ENCODE results near the gene POU5F1.

Gene POU5F1

DNA sequence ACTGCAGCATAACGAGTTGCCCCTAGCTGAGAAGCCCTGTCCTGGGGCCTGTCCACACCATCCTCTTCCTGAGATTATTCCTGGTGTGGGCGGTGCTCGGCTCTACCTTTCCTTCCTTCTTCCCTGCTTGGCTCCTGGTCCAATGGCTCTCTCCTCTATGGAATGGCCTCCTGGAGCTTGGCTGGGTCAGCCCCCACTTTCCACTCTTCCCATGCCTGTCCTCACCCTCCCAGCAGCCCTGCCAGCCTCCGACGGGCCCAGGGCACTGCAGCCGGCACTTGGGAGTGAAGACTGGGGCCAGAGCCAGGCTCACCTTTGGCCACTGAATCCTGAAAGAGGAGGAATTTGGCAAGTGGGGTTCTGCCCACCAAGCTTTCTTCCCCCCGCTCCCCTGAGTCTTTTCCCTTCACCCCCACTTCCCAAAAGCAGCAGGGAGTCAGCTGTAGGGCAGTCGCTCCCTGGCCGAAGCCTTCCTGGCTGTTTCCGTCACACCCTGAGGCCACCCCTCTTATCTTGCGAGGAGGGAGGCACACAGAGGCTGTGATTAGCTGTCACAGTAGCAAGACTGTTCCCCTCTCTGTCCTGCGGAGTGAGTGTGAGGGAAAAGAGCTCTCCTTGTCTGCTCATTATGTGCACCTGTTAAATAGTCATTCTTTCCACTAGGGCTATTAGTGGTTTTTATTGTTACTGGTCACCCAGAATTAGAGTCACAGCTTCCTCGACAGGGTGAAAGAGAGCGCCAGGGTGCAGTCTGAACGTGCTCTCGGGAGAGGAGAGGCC is 43.9 kb downstream of the POU5F1 start:
- TF ChIP-seq, protein P1, sequence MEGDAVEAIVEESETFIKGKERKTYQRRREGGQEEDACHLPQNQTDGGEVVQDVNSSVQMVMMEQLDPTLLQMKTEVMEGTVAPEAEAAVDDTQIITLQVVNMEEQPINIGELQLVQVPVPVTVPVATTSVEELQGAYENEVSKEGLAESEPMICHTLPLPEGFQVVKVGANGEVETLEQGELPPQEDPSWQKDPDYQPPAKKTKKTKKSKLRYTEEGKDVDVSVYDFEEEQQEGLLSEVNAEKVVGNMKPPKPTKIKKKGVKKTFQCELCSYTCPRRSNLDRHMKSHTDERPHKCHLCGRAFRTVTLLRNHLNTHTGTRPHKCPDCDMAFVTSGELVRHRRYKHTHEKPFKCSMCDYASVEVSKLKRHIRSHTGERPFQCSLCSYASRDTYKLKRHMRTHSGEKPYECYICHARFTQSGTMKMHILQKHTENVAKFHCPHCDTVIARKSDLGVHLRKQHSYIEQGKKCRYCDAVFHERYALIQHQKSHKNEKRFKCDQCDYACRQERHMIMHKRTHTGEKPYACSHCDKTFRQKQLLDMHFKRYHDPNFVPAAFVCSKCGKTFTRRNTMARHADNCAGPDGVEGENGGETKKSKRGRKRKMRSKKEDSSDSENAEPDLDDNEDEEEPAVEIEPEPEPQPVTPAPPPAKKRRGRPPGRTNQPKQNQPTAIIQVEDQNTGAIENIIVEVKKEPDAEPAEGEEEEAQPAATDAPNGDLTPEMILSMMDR (IDR thresholded peaks at IDR 0.05; ENCODE audit: insufficient read depth, low read depth, low read length, missing control alignments): no peak
- DNase-seq (ENCODE audit: low read depth): no peak
- H3K4me3 ChIP-seq (ENCODE audit: low read depth, low read length): no peak overlapping the region

DNA sequence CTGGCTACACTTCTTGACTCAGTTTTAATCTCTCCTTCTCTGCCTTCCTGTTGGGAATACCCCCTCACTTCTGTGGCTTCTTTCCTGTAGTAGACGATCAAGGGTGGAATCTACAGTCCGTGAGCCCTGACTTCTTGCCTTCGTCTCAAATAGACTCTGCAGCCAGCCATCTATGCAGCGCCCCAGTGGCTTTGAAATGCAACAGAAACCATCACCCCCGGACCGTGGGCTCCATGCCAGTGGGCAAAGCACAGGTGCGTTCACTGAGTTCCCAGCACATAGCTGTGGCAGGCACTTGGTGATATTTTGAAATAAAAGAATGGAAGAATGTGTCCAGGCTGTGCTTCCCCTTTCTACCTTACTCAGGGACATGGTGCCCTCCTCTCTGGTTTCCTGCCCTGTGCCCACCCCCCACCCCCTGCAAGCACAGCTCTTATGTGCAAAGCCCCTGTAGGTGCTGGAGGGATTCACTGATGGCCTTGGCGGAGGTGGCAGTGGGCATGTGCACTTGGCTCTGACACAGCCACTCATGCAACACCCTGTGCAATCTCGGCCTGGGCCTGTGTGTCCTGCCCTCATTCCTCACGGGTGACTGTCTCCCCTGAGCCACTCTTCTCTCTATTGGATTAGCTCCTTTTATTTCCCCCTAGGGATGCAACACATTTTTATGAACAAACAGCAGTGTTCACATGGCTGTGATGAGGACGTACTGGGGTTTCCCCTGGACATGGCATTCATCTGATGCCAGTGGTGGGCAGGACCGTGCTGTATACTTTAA is 44.7 kb downstream of the POU5F1 start:
- DNase-seq (ENCODE audit: low read depth): no peak
- H3K4me3 ChIP-seq (ENCODE audit: low read depth, low read length): no peak overlapping the region
- TF ChIP-seq, protein P1 (IDR thresholded peaks at IDR 0.05; ENCODE audit: insufficient read depth, low read depth, low read length, missing control alignments): no peak

DNA sequence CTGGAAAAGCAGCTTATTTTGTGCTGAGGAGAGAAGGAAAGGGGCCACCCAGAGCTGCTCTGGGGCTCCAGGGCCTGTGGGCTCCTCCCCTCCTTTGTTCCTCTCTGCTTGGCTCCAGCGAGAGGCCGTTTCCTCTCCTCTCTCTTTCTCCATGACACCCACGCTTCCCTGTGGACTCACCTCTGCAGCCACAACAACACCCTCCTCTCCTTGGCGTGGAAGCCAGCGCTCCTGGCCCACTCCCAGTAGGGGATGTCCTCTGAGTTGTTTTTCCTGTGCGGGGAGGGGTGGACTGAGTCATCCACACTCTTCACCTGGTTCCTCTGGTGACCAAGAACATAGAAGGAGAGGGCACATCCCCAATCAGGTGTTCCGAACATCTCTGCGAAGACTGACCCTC is 45.3 kb downstream of the POU5F1 start:
- TF ChIP-seq, protein P1 (IDR thresholded peaks at IDR 0.05; ENCODE audit: insufficient read depth, low read depth, low read length, missing control alignments): no peak
- H3K4me3 ChIP-seq (ENCODE audit: low read depth, low read length): no peak overlapping the region
- DNase-seq (ENCODE audit: low read depth): no peak

DNA sequence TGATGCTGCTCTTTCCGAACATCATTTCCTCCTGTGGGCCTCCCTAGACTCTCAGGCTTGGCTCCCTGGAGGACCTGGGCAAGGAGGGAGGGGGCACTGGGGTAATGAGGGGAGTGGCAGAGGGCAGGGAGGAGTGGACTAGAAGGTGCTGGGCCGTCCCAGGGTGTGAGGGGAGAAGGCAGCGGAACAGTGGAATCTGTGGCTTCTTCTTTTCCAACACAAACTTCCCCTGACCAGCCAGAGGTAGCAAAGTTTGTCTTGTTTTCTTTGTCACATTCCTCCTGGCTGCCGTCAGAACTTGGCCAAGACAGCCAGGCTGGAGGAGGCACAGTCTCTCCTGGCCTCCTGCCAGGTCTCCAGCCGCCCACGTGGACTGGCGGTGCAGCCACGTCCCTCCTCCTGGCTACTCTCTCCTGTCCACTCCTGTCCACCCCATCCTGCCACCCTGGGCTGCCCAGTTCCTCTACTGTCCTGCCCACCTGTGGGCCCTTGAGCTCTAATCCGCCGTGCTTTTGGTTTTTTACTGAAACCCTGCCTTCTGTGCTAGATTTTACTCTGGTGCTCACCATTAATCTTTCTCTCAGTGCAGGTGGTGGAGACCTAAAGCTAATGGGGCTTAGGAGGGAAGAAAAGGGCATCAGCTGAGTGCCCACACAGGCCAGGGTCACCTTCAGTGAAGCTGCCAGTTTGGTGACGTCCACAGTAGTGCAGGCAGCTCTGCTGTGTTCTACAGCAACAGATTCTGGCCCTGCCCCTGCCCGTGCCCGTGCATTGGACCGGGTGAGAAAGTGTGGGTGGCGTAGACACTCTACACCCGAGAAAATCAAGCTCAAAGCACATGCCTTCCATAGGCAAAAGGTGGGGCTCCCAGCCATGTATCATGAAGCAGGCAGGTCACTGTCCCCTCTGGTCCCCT is 47.4 kb downstream of the POU5F1 start:
- no peak overlapping the region for H3K4me3 ChIP-seq (ENCODE audit: low read depth, low read length)
- DNase-seq (ENCODE audit: low read depth): no peak
- TF ChIP-seq, protein P1 (IDR thresholded peaks at IDR 0.05; ENCODE audit: insufficient read depth, low read depth, low read length, missing control alignments): no peak

DNA sequence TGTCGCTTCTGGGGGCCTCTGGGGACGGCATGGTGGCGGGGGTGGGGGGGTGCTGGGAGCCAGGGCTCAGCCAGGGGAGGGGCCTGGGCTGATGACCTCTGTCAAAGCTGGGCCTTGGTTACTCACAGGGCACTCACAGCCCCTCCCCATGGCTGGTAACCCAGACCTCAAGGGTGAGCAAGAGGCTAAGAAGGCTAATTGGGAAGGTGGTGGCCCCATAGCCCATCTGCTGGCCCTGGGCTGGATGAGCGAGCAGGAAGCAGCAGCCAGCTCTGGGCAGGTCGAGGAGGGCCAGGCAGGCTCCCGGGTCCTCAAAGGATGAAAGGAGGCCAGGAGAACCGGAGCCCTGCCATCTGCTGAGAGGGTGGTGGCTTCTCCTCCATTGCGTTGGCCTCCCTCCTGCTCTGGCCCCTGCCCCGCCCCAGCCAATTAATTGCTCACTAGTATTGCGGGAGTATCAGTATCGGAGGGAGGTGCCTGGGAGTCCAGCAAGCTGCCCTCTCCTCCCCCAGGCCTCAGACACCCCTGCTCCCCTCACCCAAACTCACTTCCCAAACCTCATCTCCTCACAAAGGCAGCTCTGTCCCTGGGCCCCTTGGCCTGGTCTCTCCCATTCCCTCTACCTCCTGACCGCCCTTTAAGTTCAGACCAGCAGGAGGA is 49.2 kb downstream of the POU5F1 start:
- DNase-seq (ENCODE audit: low read depth): no peak
- TF ChIP-seq, protein P1 (IDR thresholded peaks at IDR 0.05; ENCODE audit: insufficient read depth, low read depth, low read length, missing control alignments): no peak
- no peak overlapping the region for H3K4me3 ChIP-seq (ENCODE audit: low read depth, low read length)
